ENCODE data around the gene MAF.

Gene MAF

GRCh38 chr16:79587296-79587695 lies 13.2 kb downstream of the MAF start:
- DNase-seq, result no peak

GRCh38 chr16:79582789-79583188 lies 17.7 kb downstream of the MAF start:
- DNase-seq, result no peak

- DNase-seq, result no peak
These were observed 19.9 kb downstream of the MAF start for GRCh38 chr16:79580453-79581191.

GRCh38 chr16:79576602-79577001 lies 23.9 kb downstream of the MAF start:
- DNase-seq, result no peak

- no peak for DNase-seq
These were observed 26.7 kb downstream of the MAF start for GRCh38 chr16:79573884-79574283.

- DNase-seq, result no peak
These were observed 27.5 kb downstream of the MAF start for GRCh38 chr16:79573071-79573470.

GRCh38 chr16:79571903-79572535 lies 28.5 kb downstream of the MAF start:
- no peak for DNase-seq

- no peak for DNase-seq
These were observed 29.3 kb downstream of the MAF start for GRCh38 chr16:79571065-79571902.

GRCh38 chr16:79564671-79565107 lies 35.8 kb downstream of the MAF start:
- DNase-seq, result no peak

GRCh38 chr16:79563921-79564320 lies 36.6 kb downstream of the MAF start:
- no peak for DNase-seq

- no peak for DNase-seq
These were observed 38.2 kb downstream of the MAF start for GRCh38 chr16:79562166-79562823.

GRCh38 chr16:79561729-79562128 lies 38.8 kb downstream of the MAF start:
- DNase-seq, result no peak

GRCh38 chr16:79560923-79561322 lies 39.6 kb downstream of the MAF start:
- no peak for DNase-seq

GRCh38 chr16:79560318-79560717 lies 40.2 kb downstream of the MAF start:
- no peak for DNase-seq

GRCh38 chr16:79559532-79559931 lies 41.0 kb downstream of the MAF start:
- DNase-seq, result no peak

GRCh38 chr16:79557421-79557820 lies 43.1 kb downstream of the MAF start:
- DNase-seq, result no peak

GRCh38 chr16:79554912-79555311 lies 45.6 kb downstream of the MAF start:
- DNase-seq, result no peak

- no peak for DNase-seq
These were observed 50.2 kb downstream of the MAF start for GRCh38 chr16:79550373-79550772.

- no peak for DNase-seq
These were observed 53.5 kb downstream of the MAF start for GRCh38 chr16:79547085-79547484.

Measured in activated CD4-positive, alpha-beta T cell treated with anti-CD3 and anti-CD28 coated beads for 1 hour (primary cell).